SK-N-SH (cell line): Measurements from ENCODE around the gene CLIC5. TPM values are rescaled to one million over a fixed set of nuclear protein-coding genes. Genes with fewer than 3 reads are reported as not detected.

ENCODE experiments used
- CTCF ChIA-PET: fragments of 300-600, 350-600 bp; formaldehyde crosslinking; extraction: SDS; loops from one replicate; lab custom pipeline; 2021; lab: Yijun Ruan, JAX
- POLR2A ChIA-PET: fragments of 350-600 bp; sonication (Branson Sonifier 250); formaldehyde crosslinking; extraction: SDS; loops from one replicate; lab custom pipeline; 2020; ENCODE audit warnings: antibody characterized with exemption, inconsistent platforms; lab: Yijun Ruan, JAX
- DNase-seq: peaks from one replicate; pipeline ENCODE4 v3.0.0; 2012
- H2AFZ ChIP-seq: fragments of 200-600 bp; sonication (generic); 2 replicates; pipeline ENCODE4 v1.8.1; 2016; ENCODE audit warnings: antibody characterized with exemption, mild to moderate bottlenecking, low read depth
- H3F3A ChIP-seq: fragments of 200-600 bp; sonication (generic); replicated peaks from 2 replicates; pipeline ENCODE3; 2016; ENCODE audit warnings: antibody characterized with exemption, mild to moderate bottlenecking; ENCODE audit not compliant: insufficient read depth
- H3K27ac ChIP-seq, 2 experiments: fragments of 200-500 bp in 1 of 2; fragments of 200-600 bp in 1 of 2; sonication (Bioruptor generic) in 1 of 2; sonication (generic), shearing (Covaris generic) in 1 of 2; 2 replicates each; pipeline versions ENCODE4 v1.5.1 to v1.6.1; 2014 to 2016; ENCODE audit warnings: low read depth in 2 of 2, inconsistent platforms in 1 of 2, low read length in 1 of 2, mild to moderate bottlenecking in 1 of 2, mixed read lengths in 1 of 2
- H3K27me3 ChIP-seq: fragments of 200-600 bp; sonication (generic), shearing (Covaris generic); 2 replicates; pipeline ENCODE4 v1.6.1; 2016; ENCODE audit warnings: mixed run types; ENCODE audit not compliant: insufficient read depth
- H3K36me3 ChIP-seq, 2 experiments: fragments of 200-500 bp in 1 of 2; fragments of 200-600 bp in 1 of 2; sonication (Bioruptor generic) in 1 of 2; sonication (generic) in 1 of 2; replicated peaks in 1 of 2; 2 replicates each; pipeline versions ENCODE3 to v1.5.1; 2014 to 2016; ENCODE audit warnings: low read length in 1 of 2, mild to moderate bottlenecking in 1 of 2; ENCODE audit not compliant: insufficient read depth in 2 of 2, control insufficient read depth in 1 of 2
- H3K4me1 ChIP-seq, 2 experiments: fragments of 200-500 bp in 1 of 2; fragments of 200-600 bp in 1 of 2; sonication (Bioruptor generic) in 1 of 2; sonication (generic), shearing (Covaris generic) in 1 of 2; 2 replicates each; pipeline versions ENCODE4 v1.5.1 to v1.6.1; 2014 to 2016; ENCODE audit warnings: low read depth in 1 of 2, low read length in 1 of 2, mixed run types in 1 of 2; ENCODE audit not compliant: insufficient read depth in 2 of 2, control insufficient read depth in 1 of 2
- H3K4me2 ChIP-seq: fragments of 200-600 bp; sonication (generic), shearing (Covaris generic); 2 replicates; pipeline ENCODE4 v1.6.1; 2017; ENCODE audit warnings: mixed run types
- H3K4me3 ChIP-seq, 2 experiments: fragments of 200-500 bp in 1 of 2; fragments of 200-600 bp in 1 of 2; sonication (Bioruptor generic) in 1 of 2; sonication (generic), shearing (Covaris generic) in 1 of 2; 2 replicates each; pipeline versions ENCODE4 v1.5.1 to v1.8.1; 2014 to 2016; ENCODE audit warnings: low read depth in 2 of 2, inconsistent platforms in 1 of 2, low read length in 1 of 2, mild to moderate bottlenecking in 1 of 2, mixed read lengths in 1 of 2, moderate library complexity in 1 of 2
- H3K79me2 ChIP-seq: fragments of 200-600 bp; sonication (generic); 2 replicates; pipeline ENCODE4 v1.8.1; 2017; ENCODE audit warnings: mild to moderate bottlenecking; ENCODE audit not compliant: insufficient read depth
- H3K9ac ChIP-seq: fragments of 200-600 bp; sonication (generic); 2 replicates; pipeline ENCODE4 v1.6.1; 2017; ENCODE audit warnings: mixed run types
- H3K9me2 ChIP-seq: fragments of 200-600 bp; sonication (generic); 2 replicates; pipeline ENCODE4 v1.6.1; 2017; ENCODE audit warnings: mixed run types
- H3K9me3 ChIP-seq: fragments of 200-600 bp; sonication (generic); 2 replicates; pipeline ENCODE4 v1.6.1; 2017; ENCODE audit warnings: mixed run types, mild to moderate bottlenecking, moderate library complexity
- H4K20me1 ChIP-seq: fragments of 200-600 bp; sonication (generic); 2 replicates; pipeline ENCODE4 v1.6.1; 2017; ENCODE audit warnings: mild to moderate bottlenecking, mixed run types; ENCODE audit not compliant: insufficient read depth
- FOSL2 ChIP-seq: IDR thresholded peaks from 2 replicates; pipeline ENCODE4 v1.4.0; 2012; ENCODE audit warnings: low read depth, mild to moderate bottlenecking, moderate library complexity, borderline replicate concordance
- FOXJ3 ChIP-seq: sonication (generic); formaldehyde crosslinking; IDR thresholded peaks from 2 replicates; pipeline ENCODE4 v1.5.1; 2020; ENCODE audit warnings: mild to moderate bottlenecking, missing genetic modification reagents
- FOXM1 ChIP-seq: IDR thresholded peaks from 2 replicates; pipeline ENCODE4 v1.4.0; 2012; ENCODE audit warnings: low read depth, mild to moderate bottlenecking
- GABPA ChIP-seq: IDR thresholded peaks from 2 replicates; pipeline ENCODE4 v1.4.0; 2012; ENCODE audit warnings: low read depth, mild to moderate bottlenecking
- GATA2 ChIP-seq: sonication (generic); formaldehyde crosslinking; IDR thresholded peaks from 2 replicates; pipeline ENCODE4 v1.5.0; 2020; ENCODE audit warnings: mild to moderate bottlenecking, missing genetic modification reagents
- JUND ChIP-seq: IDR thresholded peaks from 2 replicates; pipeline ENCODE4 v1.4.0; 2012
- MEF2A ChIP-seq: IDR thresholded peaks from 2 replicates; pipeline ENCODE4 v1.4.0; 2012; ENCODE audit warnings: low read depth, borderline replicate concordance
- MXI1 ChIP-seq: IDR thresholded peaks from 2 replicates; pipeline ENCODE4 v1.6.1; 2012; ENCODE audit warnings: mild to moderate bottlenecking, low read depth, low read length, improper control_type of control experiment
- NFIC ChIP-seq: IDR thresholded peaks from 2 replicates; pipeline ENCODE4 v1.4.0; 2012; ENCODE audit warnings: borderline replicate concordance
- NRF1 ChIP-seq: IDR thresholded peaks from 2 replicates; pipeline ENCODE4 v1.6.1; 2012; ENCODE audit warnings: low read depth, mild to moderate bottlenecking, low read length
- POLR2AphosphoS5 ChIP-seq: IDR thresholded peaks from 2 replicates; pipeline ENCODE4 v1.6.1; 2012; ENCODE audit warnings: low read depth, low read length
- RFX5 ChIP-seq: IDR thresholded peaks from 2 replicates; pipeline ENCODE4 v1.6.1; 2012; ENCODE audit warnings: mild to moderate bottlenecking, improper control_type of control experiment, low read length
- SIN3A ChIP-seq: IDR thresholded peaks from 2 replicates; pipeline ENCODE4 v1.6.1; 2012; ENCODE audit warnings: low read depth, mild to moderate bottlenecking, low read length, moderate library complexity, borderline replicate concordance
- SMC3 ChIP-seq: IDR thresholded peaks from 2 replicates; pipeline ENCODE4 v1.6.1; 2012; ENCODE audit warnings: low read depth, low read length, improper control_type of control experiment
- USF1 ChIP-seq: IDR thresholded peaks from 2 replicates; pipeline ENCODE4 v1.4.0; 2012; ENCODE audit warnings: low read depth, borderline replicate concordance
- YY1 ChIP-seq: IDR thresholded peaks from 2 replicates; pipeline ENCODE4 v1.4.0; 2012; ENCODE audit warnings: low read depth, mild to moderate bottlenecking
- WGBS: methylation state at CpG from one replicate; pipeline ENCODE4 v1.1.6; 2017; ENCODE audit warnings: low lambda C conversion rate; 5-methylcytosine and 5-hydroxymethylcytosine counted together
- polyA plus RNA-seq, 3 experiments: library from polyadenylated mRNA; depleted of rRNA; stranded (reverse); fragments of >200 nt; gene quantifications; 2 replicates each; pipeline ENCODE4 v1.2.3, GENCODE V29; 2012
- TF ChIP-seq, protein P1 (sequence below): fragments of 150-350 bp; IDR thresholded peaks from 2 replicates; pipeline ENCODE4 v1.6.1; 2016; ENCODE audit warnings: mild to moderate bottlenecking, low read depth, low read length
- TF ChIP-seq, protein P2 (sequence below): fragments of 200-600 bp; sonication (generic); IDR thresholded peaks from 2 replicates; pipeline ENCODE4 v1.6.1; 2017; ENCODE audit warnings: antibody characterized with exemption, mild to moderate bottlenecking, moderate library complexity
- TF ChIP-seq, protein P3 (sequence below): IDR thresholded peaks from 2 replicates; pipeline ENCODE4 v1.4.0; 2012; ENCODE audit warnings: low read depth, borderline replicate concordance

Gene CLIC5
- polyA plus RNA-seq, 1 of the 3 experiments (the other 2 are of a cell fraction): 0.03 TPM

GRCh38 chr6:45927421-45928320 lies 88.0 kb downstream of the CLIC5 start:
- H3K27ac ChIP-seq: no peak overlapping the region

More at GRCh38 chr6:45927421-45928320, 88.0 kb downstream of the CLIC5 start:
- H3K79me2 ChIP-seq: no peaks in the 10 kb centered on the region
- TF ChIP-seq SMC3: no peak
- TF ChIP-seq SIN3A: no peak
- TF ChIP-seq, protein P1, sequence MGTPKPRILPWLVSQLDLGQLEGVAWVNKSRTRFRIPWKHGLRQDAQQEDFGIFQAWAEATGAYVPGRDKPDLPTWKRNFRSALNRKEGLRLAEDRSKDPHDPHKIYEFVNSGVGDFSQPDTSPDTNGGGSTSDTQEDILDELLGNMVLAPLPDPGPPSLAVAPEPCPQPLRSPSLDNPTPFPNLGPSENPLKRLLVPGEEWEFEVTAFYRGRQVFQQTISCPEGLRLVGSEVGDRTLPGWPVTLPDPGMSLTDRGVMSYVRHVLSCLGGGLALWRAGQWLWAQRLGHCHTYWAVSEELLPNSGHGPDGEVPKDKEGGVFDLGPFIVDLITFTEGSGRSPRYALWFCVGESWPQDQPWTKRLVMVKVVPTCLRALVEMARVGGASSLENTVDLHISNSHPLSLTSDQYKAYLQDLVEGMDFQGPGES: no peak
- no peak for TF ChIP-seq USF1
- no peak for TF ChIP-seq NFIC
- no peak for TF ChIP-seq POLR2AphosphoS5
- TF ChIP-seq MEF2A: no peak
- no peak for TF ChIP-seq RFX5
- TF ChIP-seq FOXJ3: no peak
- TF ChIP-seq, protein P2, sequence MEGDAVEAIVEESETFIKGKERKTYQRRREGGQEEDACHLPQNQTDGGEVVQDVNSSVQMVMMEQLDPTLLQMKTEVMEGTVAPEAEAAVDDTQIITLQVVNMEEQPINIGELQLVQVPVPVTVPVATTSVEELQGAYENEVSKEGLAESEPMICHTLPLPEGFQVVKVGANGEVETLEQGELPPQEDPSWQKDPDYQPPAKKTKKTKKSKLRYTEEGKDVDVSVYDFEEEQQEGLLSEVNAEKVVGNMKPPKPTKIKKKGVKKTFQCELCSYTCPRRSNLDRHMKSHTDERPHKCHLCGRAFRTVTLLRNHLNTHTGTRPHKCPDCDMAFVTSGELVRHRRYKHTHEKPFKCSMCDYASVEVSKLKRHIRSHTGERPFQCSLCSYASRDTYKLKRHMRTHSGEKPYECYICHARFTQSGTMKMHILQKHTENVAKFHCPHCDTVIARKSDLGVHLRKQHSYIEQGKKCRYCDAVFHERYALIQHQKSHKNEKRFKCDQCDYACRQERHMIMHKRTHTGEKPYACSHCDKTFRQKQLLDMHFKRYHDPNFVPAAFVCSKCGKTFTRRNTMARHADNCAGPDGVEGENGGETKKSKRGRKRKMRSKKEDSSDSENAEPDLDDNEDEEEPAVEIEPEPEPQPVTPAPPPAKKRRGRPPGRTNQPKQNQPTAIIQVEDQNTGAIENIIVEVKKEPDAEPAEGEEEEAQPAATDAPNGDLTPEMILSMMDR: no peak
- TF ChIP-seq MXI1: no peak
- no peak for TF ChIP-seq YY1
- TF ChIP-seq, protein P3, sequence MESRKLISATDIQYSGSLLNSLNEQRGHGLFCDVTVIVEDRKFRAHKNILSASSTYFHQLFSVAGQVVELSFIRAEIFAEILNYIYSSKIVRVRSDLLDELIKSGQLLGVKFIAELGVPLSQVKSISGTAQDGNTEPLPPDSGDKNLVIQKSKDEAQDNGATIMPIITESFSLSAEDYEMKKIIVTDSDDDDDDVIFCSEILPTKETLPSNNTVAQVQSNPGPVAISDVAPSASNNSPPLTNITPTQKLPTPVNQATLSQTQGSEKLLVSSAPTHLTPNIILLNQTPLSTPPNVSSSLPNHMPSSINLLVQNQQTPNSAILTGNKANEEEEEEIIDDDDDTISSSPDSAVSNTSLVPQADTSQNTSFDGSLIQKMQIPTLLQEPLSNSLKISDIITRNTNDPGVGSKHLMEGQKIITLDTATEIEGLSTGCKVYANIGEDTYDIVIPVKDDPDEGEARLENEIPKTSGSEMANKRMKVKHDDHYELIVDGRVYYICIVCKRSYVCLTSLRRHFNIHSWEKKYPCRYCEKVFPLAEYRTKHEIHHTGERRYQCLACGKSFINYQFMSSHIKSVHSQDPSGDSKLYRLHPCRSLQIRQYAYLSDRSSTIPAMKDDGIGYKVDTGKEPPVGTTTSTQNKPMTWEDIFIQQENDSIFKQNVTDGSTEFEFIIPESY: no peak
- TF ChIP-seq JUND: no peak
- TF ChIP-seq FOSL2: no peak
- TF ChIP-seq GATA2 (CRISPR knock-in tag): no peak
- no peak for TF ChIP-seq FOXM1
- no peak for TF ChIP-seq NRF1
- no peak for TF ChIP-seq GABPA
- H3K9me3 ChIP-seq: no peaks in the 10 kb centered on the region
- no peaks in the 10 kb centered on the region for H3K36me3 ChIP-seq
- no peaks in the 10 kb centered on the region for H3K9me2 ChIP-seq
- peaks cover 14% of the 10 kb centered on the region; the same call in 1 of the 2 replicates for H3K27me3 ChIP-seq
- no peak overlapping the region for H2AFZ ChIP-seq
- POLR2A ChIA-PET: no interaction called here
- H3K4me3 ChIP-seq: no peak overlapping the region
- no peaks in the 10 kb centered on the region for H4K20me1 ChIP-seq
- 0 out of 4 replicates have a peak, but pooled peaks cover 0 to 6% of the 10 kb centered on the region in 2 experiments for H3K4me1 ChIP-seq
- whole genome bisulfite sequencing: 29% methylated on average over 9 of the region's 9 CpGs
- no peak overlapping the region for H3K9ac ChIP-seq
- no peaks in the 10 kb centered on the region for H3F3A ChIP-seq
- H3K4me2 ChIP-seq: no peak overlapping the region
- DNase-seq: no peak
- CTCF ChIA-PET: interaction anchor here (1.0 to 1.3 kb wide), 2 partner anchors 11 to 1272 kb away, joined by 3 to 4 read pairs; no protein-coding TSS in a partner anchor
